ENCODE data around the gene POTEG.
"Not testable (repeated sequence)": the region's sequence is repeated elsewhere in the genome, so short reads cannot be mapped to it uniquely, and the experiment has no call there.

The POTEG gene

GRCh38 chr14:19380137-19380536 lies 54.0 kb downstream of the POTEG start:
- H3K4me3 ChIP-seq, H3K27ac ChIP-seq: not testable (repeated sequence)

GRCh38 chr14:19374451-19374903 lies 59.7 kb downstream of the POTEG start:
- H3K27ac ChIP-seq, H3K4me3 ChIP-seq: not testable (repeated sequence)

GRCh38 chr14:19372813-19373500 lies 61.2 kb downstream of the POTEG start:
- not testable (repeated sequence) for H3K4me3 ChIP-seq, H3K27ac ChIP-seq

- H3K27ac ChIP-seq, H3K4me3 ChIP-seq: not testable (repeated sequence)
These were observed 62.4 kb downstream of the POTEG start for GRCh38 chr14:19371767-19372166.

- H3K27ac ChIP-seq, H3K4me3 ChIP-seq: not testable (repeated sequence)
These were observed 71.3 kb downstream of the POTEG start for GRCh38 chr14:19362803-19363202.

- not testable (repeated sequence) for H3K27ac ChIP-seq, H3K4me3 ChIP-seq
These were observed 71.8 kb downstream of the POTEG start for GRCh38 chr14:19362323-19362722.

- not testable (repeated sequence) for H3K4me3 ChIP-seq, H3K27ac ChIP-seq
These were observed 72.4 kb downstream of the POTEG start for GRCh38 chr14:19361636-19362253.

- H3K27ac ChIP-seq, H3K4me3 ChIP-seq: not testable (repeated sequence)
These were observed 73.1 kb downstream of the POTEG start for GRCh38 chr14:19360937-19361635.
